HG02763 (cell line): Measurements from ENCODE around the gene INSL3.
A peak's percentile ranks its signal among the peaks of the same experiment; 100 is the strongest.

Experiments used
- ATAC-seq: cut with Tn5 transposase; IDR thresholded peaks from one replicate; pipeline ENCODE4 v1.9.1; 2021; ENCODE audit warnings: mild to moderate bottlenecking, moderate library complexity; ENCODE audit not compliant: unreplicated experiment

The INSL3 gene

GRCh38 chr19:17847538-17848366 is 26.4 kb upstream of the INSL3 start, which contains the start of gene JAK3:
JAK3 (minus strand) TSS chr19:17847982; CDS start chr19:17844417, 3,565 bp downstream.
- ATAC-seq, result peak; percentile 56

GRCh38 chr19:17846146-17846545 is 24.8 kb upstream of the INSL3 start:
- ATAC-seq, result no peak

- no peak for ATAC-seq
These were observed 22.7 kb upstream of the INSL3 start for GRCh38 chr19:17843908-17844490.

GRCh38 chr19:17843292-17843827 is 22.0 kb upstream of the INSL3 start:
- ATAC-seq, result no peak

- ATAC-seq, result no peak
These were observed 21.5 kb upstream of the INSL3 start for GRCh38 chr19:17842663-17843291.

- ATAC-seq, result no peak
These were observed 20.7 kb upstream of the INSL3 start for GRCh38 chr19:17841810-17842662.

GRCh38 chr19:17841371-17841809 is 20.1 kb upstream of the INSL3 start:
- no peak for ATAC-seq

- ATAC-seq, result no peak
These were observed 18.7 kb upstream of the INSL3 start for GRCh38 chr19:17840019-17840418.

GRCh38 chr19:17837972-17838371 is 16.7 kb upstream of the INSL3 start:
- ATAC-seq, result no peak

- ATAC-seq, result no peak
These were observed 15.2 kb upstream of the INSL3 start for GRCh38 chr19:17836530-17836929.

- no peak for ATAC-seq
These were observed 14.1 kb upstream of the INSL3 start for GRCh38 chr19:17835182-17836006.

- no peak for ATAC-seq
These were observed 13.2 kb upstream of the INSL3 start for GRCh38 chr19:17834350-17835181.

- no peak for ATAC-seq
These were observed 11.3 kb upstream of the INSL3 start for GRCh38 chr19:17832443-17833208.

GRCh38 chr19:17831419-17831888 is 10.1 kb upstream of the INSL3 start:
- ATAC-seq, result no peak

- ATAC-seq, result no peak
These were observed 9.5 kb upstream of the INSL3 start for GRCh38 chr19:17830567-17831418.

GRCh38 chr19:17829855-17830566 is 8.7 kb upstream of the INSL3 start:
- no peak for ATAC-seq
